ENCODE data around the gene OAS3. TPM values are rescaled to one million over a fixed set of nuclear protein-coding genes. Genes with fewer than 3 reads are reported as not detected.
A peak's percentile ranks its signal among the peaks of the same experiment; 100 is the strongest.

The OAS3 gene
- polyA plus RNA-seq (2013): 0.15 and 0.22 TPM in 2 replicates

GRCh38 chr12:112937741-112938719 lies at the start of gene OAS3:
TSS of gene OAS3 (plus strand) at chr12:112938474. CDS start at chr12:112938531, 57 bp downstream.
- H3K4me3 ChIP-seq (ENCODE audit: low read depth, low read length): no peak within 1 kb of the TSS
- no peaks in the 10 kb centered on the region for H3K9me3 ChIP-seq (ENCODE audit: insufficient read depth, low read depth, low read length)
- peak within 1 kb of the TSS; percentile 68 for H3K4me2 ChIP-seq (ENCODE audit: low read length)
- no peaks in the 10 kb centered on the region for H3K79me1 ChIP-seq (ENCODE audit: low read length)
- H4K8ac ChIP-seq (ENCODE audit: low read depth, low read length): no peak within 1 kb of the TSS
- no peak within 1 kb of the TSS for H3K27ac ChIP-seq (ENCODE audit: low read depth, low read length)
- 100% methylated on average over 1 of the region's 50 CpGs for WGBS (ENCODE audit: extremely low coverage, insufficient coverage, insufficient read length)
- no peak within 1 kb of the TSS for H3K9ac ChIP-seq (ENCODE audit: low read length)
- H3K4ac ChIP-seq (ENCODE audit: low read depth, low read length): no peak within 1 kb of the TSS
- DNase-seq: peak; percentile 84 to 92
- H3K27me3 ChIP-seq (ENCODE audit: insufficient read depth, low read length): peaks cover 4% of the 10 kb centered on the region
- H4K12ac ChIP-seq (ENCODE audit: low read depth, low read length): no peak within 1 kb of the TSS
- no peak within 1 kb of the TSS for H2BK5ac ChIP-seq (ENCODE audit: low read depth, low read length, poor library complexity)
- no peaks in the 10 kb centered on the region for H3K79me2 ChIP-seq (ENCODE audit: control insufficient read depth, insufficient read depth, low read length, poor library complexity)
- H2AFZ ChIP-seq (ENCODE audit: insufficient read depth, low read length, poor library complexity): peak within 1 kb of the TSS; percentile 21
- H3K36me3 ChIP-seq (ENCODE audit: control insufficient read depth in 1 of 2, insufficient read depth in 2 of 2, low read length in 2 of 2): no peaks in the 10 kb centered on the region
- H2AK5ac ChIP-seq (ENCODE audit: low read length): no peak within 1 kb of the TSS
- H4K91ac ChIP-seq (ENCODE audit: low read depth, low read length): no peak within 1 kb of the TSS
- no peak within 1 kb of the TSS for H2BK120ac ChIP-seq (ENCODE audit: insufficient read depth, low read length, poor library complexity)
- H3K4me1 ChIP-seq (ENCODE audit: control insufficient read depth in 1 of 2, insufficient read depth in 2 of 2, low read length in 2 of 2): no peaks in the 10 kb centered on the region
- H2BK12ac ChIP-seq (ENCODE audit: low read length): no peak within 1 kb of the TSS
- no peak within 1 kb of the TSS for H3K23ac ChIP-seq (ENCODE audit: low read length)
- H3K18ac ChIP-seq (ENCODE audit: low read length): no peak within 1 kb of the TSS
- no peak within 1 kb of the TSS for H3K14ac ChIP-seq (ENCODE audit: low read length)

GRCh38 chr12:112891093-112892024 lies 46.9 kb upstream of the OAS3 start:
- H2BK5ac ChIP-seq (ENCODE audit: low read depth, low read length, poor library complexity): no peak overlapping the region
- no peaks in the 10 kb centered on the region for H3K36me3 ChIP-seq (ENCODE audit: control insufficient read depth in 1 of 2, insufficient read depth in 2 of 2, low read length in 2 of 2)
- no peaks in the 10 kb centered on the region for H3K4me1 ChIP-seq (ENCODE audit: control insufficient read depth in 1 of 2, insufficient read depth in 2 of 2, low read length in 2 of 2)
- H4K12ac ChIP-seq (ENCODE audit: low read depth, low read length): no peak overlapping the region
- H3K4me2 ChIP-seq (ENCODE audit: low read length): no peak overlapping the region
- H3K4me3 ChIP-seq (ENCODE audit: low read depth, low read length): no peak overlapping the region
- no peak overlapping the region for H4K91ac ChIP-seq (ENCODE audit: low read depth, low read length)
- H2BK12ac ChIP-seq (ENCODE audit: low read length): no peak overlapping the region
- no peak overlapping the region for H3K4ac ChIP-seq (ENCODE audit: low read depth, low read length)
- no peaks in the 10 kb centered on the region for H3K79me2 ChIP-seq (ENCODE audit: control insufficient read depth, insufficient read depth, low read length, poor library complexity)
- H2AFZ ChIP-seq (ENCODE audit: insufficient read depth, low read length, poor library complexity): no peak overlapping the region
- no peak overlapping the region for H3K18ac ChIP-seq (ENCODE audit: low read length)
- no peak overlapping the region for H3K9ac ChIP-seq (ENCODE audit: low read length)
- no peak overlapping the region for H3K27ac ChIP-seq (ENCODE audit: low read depth, low read length)
- no peaks in the 10 kb centered on the region for H3K27me3 ChIP-seq (ENCODE audit: insufficient read depth, low read length)
- H3K9me3 ChIP-seq (ENCODE audit: insufficient read depth, low read depth, low read length): peaks cover under 1% of the 10 kb centered on the region
- H2BK120ac ChIP-seq (ENCODE audit: insufficient read depth, low read length, poor library complexity): no peak overlapping the region
- H3K79me1 ChIP-seq (ENCODE audit: low read length): no peaks in the 10 kb centered on the region
- H3K14ac ChIP-seq (ENCODE audit: low read length): no peak overlapping the region
- H3K23ac ChIP-seq (ENCODE audit: low read length): no peak overlapping the region
- no peak for DNase-seq
- no peak overlapping the region for H4K8ac ChIP-seq (ENCODE audit: low read depth, low read length)
- WGBS (ENCODE audit: extremely low coverage, insufficient coverage, insufficient read length): no CpG with 5 or more reads among the region's 6 CpGs
- H2AK5ac ChIP-seq (ENCODE audit: low read length): no peak overlapping the region

- H3K4me2 ChIP-seq (ENCODE audit: low read length): no peak overlapping the region
Measured at GRCh38 chr12:112892856-112893255, 45.4 kb upstream of the OAS3 start.

GRCh38 chr12:112894128-112894527 lies 44.1 kb upstream of the OAS3 start:
- Histone ChIP-seq H3K79me1 (ENCODE audit: low read length) (no peaks in the 10 kb centered on the region), H3K4me1 (ENCODE audit: control insufficient read depth in 1 of 2, insufficient read depth in 2 of 2, low read length in 2 of 2) (no peaks in the 10 kb centered on the region), H3K4ac (ENCODE audit: low read depth, low read length) (no peak overlapping the region), H3K9ac (ENCODE audit: low read length) (no peak overlapping the region), H3K4me3 (ENCODE audit: low read depth, low read length) (no peak overlapping the region), H4K91ac (ENCODE audit: low read depth, low read length) (no peak overlapping the region), H2AK5ac (ENCODE audit: low read length) (no peak overlapping the region), H3K23ac (ENCODE audit: low read length) (no peak overlapping the region), H3K36me3 (ENCODE audit: control insufficient read depth in 1 of 2, insufficient read depth in 2 of 2, low read length in 2 of 2) (no peaks in the 10 kb centered on the region), H4K8ac (ENCODE audit: low read depth, low read length) (no peak overlapping the region), H2BK120ac (ENCODE audit: insufficient read depth, low read length, poor library complexity) (no peak overlapping the region), H3K27me3 (ENCODE audit: insufficient read depth, low read length) (no peaks in the 10 kb centered on the region), H3K79me2 (ENCODE audit: control insufficient read depth, insufficient read depth, low read length, poor library complexity) (no peaks in the 10 kb centered on the region), H3K27ac (ENCODE audit: low read depth, low read length) (no peak overlapping the region), H3K9me3 (ENCODE audit: insufficient read depth, low read depth, low read length) (no peaks in the 10 kb centered on the region), H2BK5ac (ENCODE audit: low read depth, low read length, poor library complexity) (no peak overlapping the region), H3K4me2 (ENCODE audit: low read length) (no peak overlapping the region), H2BK12ac (ENCODE audit: low read length) (no peak overlapping the region), H3K14ac (ENCODE audit: low read length) (no peak overlapping the region), H4K12ac (ENCODE audit: low read depth, low read length) (no peak overlapping the region), H3K18ac (ENCODE audit: low read length) (no peak overlapping the region), H2AFZ (ENCODE audit: insufficient read depth, low read length, poor library complexity) (no peak overlapping the region)
- no peak for DNase-seq

More at GRCh38 chr12:112892856-112893255, 45.4 kb upstream of the OAS3 start:
- no peaks in the 10 kb centered on the region for H3K27me3 ChIP-seq (ENCODE audit: insufficient read depth, low read length)
- H3K4me3 ChIP-seq (ENCODE audit: low read depth, low read length): no peak overlapping the region
- H4K8ac ChIP-seq (ENCODE audit: low read depth, low read length): no peak overlapping the region
- no peak overlapping the region for H3K23ac ChIP-seq (ENCODE audit: low read length)
- H2AK5ac ChIP-seq (ENCODE audit: low read length): no peak overlapping the region
- H4K12ac ChIP-seq (ENCODE audit: low read depth, low read length): no peak overlapping the region
- H3K4me1 ChIP-seq (ENCODE audit: control insufficient read depth in 1 of 2, insufficient read depth in 2 of 2, low read length in 2 of 2): no peaks in the 10 kb centered on the region
- H3K79me2 ChIP-seq (ENCODE audit: control insufficient read depth, insufficient read depth, low read length, poor library complexity): no peaks in the 10 kb centered on the region
- no peak overlapping the region for H3K9ac ChIP-seq (ENCODE audit: low read length)
- WGBS (ENCODE audit: extremely low coverage, insufficient coverage, insufficient read length): no CpG with 5 or more reads among the region's 2 CpGs
- no peaks in the 10 kb centered on the region for H3K36me3 ChIP-seq (ENCODE audit: control insufficient read depth in 1 of 2, insufficient read depth in 2 of 2, low read length in 2 of 2)
- H3K18ac ChIP-seq (ENCODE audit: low read length): no peak overlapping the region
- H3K79me1 ChIP-seq (ENCODE audit: low read length): no peaks in the 10 kb centered on the region
- no peak overlapping the region for H2BK5ac ChIP-seq (ENCODE audit: low read depth, low read length, poor library complexity)
- DNase-seq: no peak
- H3K9me3 ChIP-seq (ENCODE audit: insufficient read depth, low read depth, low read length): no peaks in the 10 kb centered on the region
- no peak overlapping the region for H3K14ac ChIP-seq (ENCODE audit: low read length)
- no peak overlapping the region for H4K91ac ChIP-seq (ENCODE audit: low read depth, low read length)
- H3K4ac ChIP-seq (ENCODE audit: low read depth, low read length): no peak overlapping the region
- H2AFZ ChIP-seq (ENCODE audit: insufficient read depth, low read length, poor library complexity): no peak overlapping the region
- no peak overlapping the region for H2BK12ac ChIP-seq (ENCODE audit: low read length)
- H3K27ac ChIP-seq (ENCODE audit: low read depth, low read length): no peak overlapping the region
- H2BK120ac ChIP-seq (ENCODE audit: insufficient read depth, low read length, poor library complexity): no peak overlapping the region
